ENCODE measurements around the gene DOCK11. TPM values are rescaled to one million over a fixed set of nuclear protein-coding genes. Genes with fewer than 3 reads are reported as not detected.

The DOCK11 gene
- total RNA-seq = 83.2 and 83.5 TPM in 2 replicates
- 161 TPM for total RNA-seq (2013)
- polyA plus RNA-seq = 31.0 and 36.7 TPM in 2 replicates
- polyA minus RNA-seq = 45.4 and 59.9 TPM in 2 replicates

DNA sequence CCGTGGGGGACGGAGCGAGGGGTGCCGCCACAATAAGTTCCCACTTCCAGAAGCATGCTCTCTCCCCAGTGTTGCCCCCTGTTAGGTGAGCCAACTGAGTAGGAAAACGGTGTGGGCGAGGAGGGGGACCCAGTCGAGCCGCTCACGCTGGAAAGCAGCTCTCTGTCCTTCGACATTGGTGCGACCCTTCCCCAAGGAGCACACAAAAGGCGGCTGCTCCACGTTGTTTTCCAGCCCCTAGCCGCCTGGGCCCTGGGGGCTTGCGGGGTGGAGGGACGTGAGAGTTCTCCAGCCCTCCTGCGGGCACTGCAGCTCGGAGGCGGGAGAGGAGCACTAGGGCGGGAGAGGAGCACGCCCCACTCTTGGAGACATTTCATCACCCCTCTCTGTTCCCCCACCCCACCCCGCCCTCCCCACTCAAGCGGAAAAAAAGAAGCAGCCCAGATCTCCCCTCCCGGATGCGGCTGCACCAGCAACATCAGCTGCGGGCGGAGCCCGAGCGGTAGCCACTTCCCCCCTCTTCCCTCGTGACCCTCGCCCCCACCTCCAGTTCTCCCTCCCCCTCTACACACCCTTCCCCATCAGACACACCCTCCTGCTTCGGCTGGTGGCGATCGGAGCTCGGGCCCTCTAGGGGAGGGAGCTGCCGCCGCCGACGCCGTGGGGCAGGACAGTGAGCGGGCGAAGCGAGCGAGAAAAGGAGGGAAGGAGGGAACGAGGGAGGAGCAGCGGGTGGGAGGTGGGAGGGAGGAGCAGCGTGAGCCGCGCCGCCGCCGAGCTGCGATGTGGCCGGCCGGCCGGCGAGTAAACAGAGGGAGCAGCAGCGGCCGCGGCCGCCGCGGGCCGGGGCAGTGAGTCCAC, at the start of gene DOCK11:
Gene DOCK11, plus strand, starts transcription at position 755 of the 861 bp plus-strand sequence. CDS start 157 bp downstream, outside the sequence.
- POLR2A ChIA-PET = interaction anchor here (0.6 to 3.1 kb wide), 7 partner anchors 12 to 138 kb away, joined by 3 to 11 read pairs (median 5); no protein-coding TSS in a partner anchor
- Histone ChIP-seq H3K27me3 (replicated peaks in 1 of 4; ENCODE audit: control extremely low read depth in 1 of 4, control insufficient read depth in 3 of 4, insufficient read depth in 4 of 4, low read length in 3 of 4) (no peaks in the 10 kb centered on the region), H3K9ac (ENCODE audit: low read length) (peak within 1 kb of the TSS; percentile 77), H3K4me2 (replicated peaks; ENCODE audit: low read depth, low read length, poor library complexity, severe bottlenecking) (peak within 1 kb of the TSS; percentile 75), H3K36me3 (replicated peaks in 1 of 2; ENCODE audit: control extremely low read depth in 1 of 2, control insufficient read depth in 1 of 2, extremely low read depth in 1 of 2, insufficient read depth in 2 of 2, low read length in 1 of 2) (peaks cover 0 to 4% of the 10 kb centered on the region in 2 experiments), H3K27ac (ENCODE audit: low read length in 2 of 2) (peak within 1 kb of the TSS; percentile 93), H3K4me1 (ENCODE audit: control insufficient read depth in 2 of 2, insufficient read depth in 2 of 2, low read length in 2 of 2) (peaks cover 16 to 35% of the 10 kb centered on the region in 2 donors), H3K79me2 (ENCODE audit: control insufficient read depth, insufficient read depth, low read length) (peaks cover 39% of the 10 kb centered on the region), H3K4me3 (ENCODE audit: control extremely low read depth in 1 of 5, extremely low read depth in 1 of 5, insufficient read depth in 1 of 5, low read depth in 2 of 5, low read length in 4 of 5) (peak within 1 kb of the TSS; percentile 69 to 78 (median 72)), H4K20me1 (ENCODE audit: control insufficient read depth, insufficient read depth, low read length, poor library complexity, severe bottlenecking) (no peaks in the 10 kb centered on the region), H2AFZ (ENCODE audit: insufficient read depth, low read depth, low read length, poor library complexity, severe bottlenecking) (peak within 1 kb of the TSS; percentile 57), H3K9me3 (ENCODE audit: control extremely low read depth in 1 of 3, control insufficient read depth in 2 of 3, insufficient read depth in 1 of 3, low read length in 2 of 3) (no peaks in the 10 kb centered on the region)
- CTCF ChIA-PET = interaction anchor here (0.6 to 2.4 kb wide), 4 partner anchors 33 to 104 kb away, joined by 3 to 11 read pairs (median 4); no protein-coding TSS in a partner anchor
- ATAC-seq (ENCODE audit: low read depth) (peak; percentile 81), DNase-seq (peak; percentile 90)
- intact Hi-C loops (cut with micrococcal nuclease) = loop anchor here (1.0 to 10.0 kb wide), 3 partner anchors 33 to 148 kb away; partner anchors contain the start of gene WDR44
- Mint-ChIP-seq H3K27ac (peak within 1 kb of the TSS; percentile 99), H3K4me3 (peak within 1 kb of the TSS; percentile 98), H3K4me1 (peaks cover 26% of the 10 kb centered on the region), H3K27me3 (no peaks in the 10 kb centered on the region), H3K9me3 (ENCODE audit: insufficient read depth) (no peaks in the 10 kb centered on the region)
- TF ChIP-seq, protein P1, sequence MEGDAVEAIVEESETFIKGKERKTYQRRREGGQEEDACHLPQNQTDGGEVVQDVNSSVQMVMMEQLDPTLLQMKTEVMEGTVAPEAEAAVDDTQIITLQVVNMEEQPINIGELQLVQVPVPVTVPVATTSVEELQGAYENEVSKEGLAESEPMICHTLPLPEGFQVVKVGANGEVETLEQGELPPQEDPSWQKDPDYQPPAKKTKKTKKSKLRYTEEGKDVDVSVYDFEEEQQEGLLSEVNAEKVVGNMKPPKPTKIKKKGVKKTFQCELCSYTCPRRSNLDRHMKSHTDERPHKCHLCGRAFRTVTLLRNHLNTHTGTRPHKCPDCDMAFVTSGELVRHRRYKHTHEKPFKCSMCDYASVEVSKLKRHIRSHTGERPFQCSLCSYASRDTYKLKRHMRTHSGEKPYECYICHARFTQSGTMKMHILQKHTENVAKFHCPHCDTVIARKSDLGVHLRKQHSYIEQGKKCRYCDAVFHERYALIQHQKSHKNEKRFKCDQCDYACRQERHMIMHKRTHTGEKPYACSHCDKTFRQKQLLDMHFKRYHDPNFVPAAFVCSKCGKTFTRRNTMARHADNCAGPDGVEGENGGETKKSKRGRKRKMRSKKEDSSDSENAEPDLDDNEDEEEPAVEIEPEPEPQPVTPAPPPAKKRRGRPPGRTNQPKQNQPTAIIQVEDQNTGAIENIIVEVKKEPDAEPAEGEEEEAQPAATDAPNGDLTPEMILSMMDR (IDR thresholded peaks at IDR 0.05) = no peak
- TF ChIP-seq EZH2 (IDR thresholded peaks at IDR 0.05; ENCODE audit: borderline replicate concordance, insufficient read depth, low read depth, low read length, poor library complexity, severe bottlenecking) = no peak
- 2% methylated on average over 28 of the region's 64 CpGs for WGBS (ENCODE audit: insufficient coverage)
